HL-60 (cell line): ENCODE data around the gene STXBP2.
"Not testable (repeated sequence)": the region's sequence is repeated elsewhere in the genome, so short reads cannot be mapped to it uniquely, and the experiment has no call there.

Experiments
- DNase-seq, 2 experiments: peaks; one replicate each; pipeline ENCODE4 v3.0.0-alpha.2; 2010 to 2020; ENCODE audit warnings: low read depth in 1 of 2, low spot score in 1 of 2
- H3K27ac ChIP-seq: fragments of 250-450 bp; sonication (Bioruptor Pico); replicated peaks from 2 replicates; pipeline ENCODE4 v1.5.1; 2020; ENCODE audit warnings: mild to moderate bottlenecking, moderate library complexity
- H3K27me3 ChIP-seq: fragments of 250-450 bp; sonication (Bioruptor Pico); 2 replicates; pipeline ENCODE4 v1.5.1; 2021; ENCODE audit warnings: mild to moderate bottlenecking, moderate library complexity; ENCODE audit not compliant: insufficient read depth, poor library complexity, severe bottlenecking
- H3K4me3 ChIP-seq: replicated peaks from 2 replicates; pipeline ENCODE4 v1.5.1; 2011; ENCODE audit warnings: mild to moderate bottlenecking, control low read depth, low read length; ENCODE audit not compliant: insufficient read depth
- CTCF ChIP-seq: IDR thresholded peaks from one replicate; pipeline ENCODE4 v1.5.1; 2011; ENCODE audit warnings: low read length, control low read depth, inconsistent platforms; ENCODE audit not compliant: insufficient read depth
- GABPA ChIP-seq: IDR thresholded peaks from 2 replicates; pipeline ENCODE4 v1.6.1; 2012; ENCODE audit warnings: low read depth
- POLR2AphosphoS5 ChIP-seq: IDR thresholded peaks from 2 replicates; pipeline ENCODE4 v1.6.1; 2012; ENCODE audit warnings: low read depth
- REST ChIP-seq: IDR thresholded peaks from 2 replicates; pipeline ENCODE4 v1.6.1; 2012; ENCODE audit warnings: low read depth; ENCODE audit not compliant: insufficient replicate concordance
- SPI1 ChIP-seq: IDR thresholded peaks from 2 replicates; pipeline ENCODE4 v1.6.1; 2012; ENCODE audit warnings: low read depth, mild to moderate bottlenecking, borderline replicate concordance

The STXBP2 gene

GRCh38 chr19:7642295-7643030 lies 5.6 kb downstream of the STXBP2 start:
- no peak overlapping the region for H3K27ac ChIP-seq
- H3K27me3 ChIP-seq: no peaks in the 10 kb centered on the region
- TF ChIP-seq CTCF (no peak), POLR2AphosphoS5 (no peak), SPI1 (no peak), REST (no peak), GABPA (no peak)
- no peak overlapping the region for H3K4me3 ChIP-seq
- DNase-seq: no peak

GRCh38 chr19:7643031-7643415 lies 6.1 kb downstream of the STXBP2 start:
- H3K4me3 ChIP-seq: no peak overlapping the region
- no peak for DNase-seq
- no peak overlapping the region for H3K27ac ChIP-seq
- TF ChIP-seq REST (no peak), CTCF (no peak), GABPA (no peak), SPI1 (no peak), POLR2AphosphoS5 (no peak)
- H3K27me3 ChIP-seq: no peaks in the 10 kb centered on the region

- peak overlapping the region; percentile 90 for H3K27ac ChIP-seq
- peak; percentile 32 to 74 for DNase-seq
- not testable (repeated sequence) for H3K4me3 ChIP-seq, H3K27me3 ChIP-seq
These were observed 7.0 kb downstream of the STXBP2 start for GRCh38 chr19:7643629-7644549.

GRCh38 chr19:7644550-7644877 lies 7.6 kb downstream of the STXBP2 start:
- Histone ChIP-seq H3K27ac (peak overlapping the region; percentile 90), H3K27me3 (no peaks in the 10 kb centered on the region), H3K4me3 (no peak overlapping the region)
- TF ChIP-seq CTCF (no peak), REST (no peak), SPI1 (no peak), POLR2AphosphoS5 (no peak), GABPA (no peak)
- no peak for DNase-seq
